GM18520 (cell line): Measurements from ENCODE around the gene SKOR1.

Source experiments
- ATAC-seq: cut with Tn5 transposase; IDR thresholded peaks from one replicate; pipeline ENCODE4 v1.9.1; 2021; ENCODE audit not compliant: unreplicated experiment

Gene SKOR1

DNA sequence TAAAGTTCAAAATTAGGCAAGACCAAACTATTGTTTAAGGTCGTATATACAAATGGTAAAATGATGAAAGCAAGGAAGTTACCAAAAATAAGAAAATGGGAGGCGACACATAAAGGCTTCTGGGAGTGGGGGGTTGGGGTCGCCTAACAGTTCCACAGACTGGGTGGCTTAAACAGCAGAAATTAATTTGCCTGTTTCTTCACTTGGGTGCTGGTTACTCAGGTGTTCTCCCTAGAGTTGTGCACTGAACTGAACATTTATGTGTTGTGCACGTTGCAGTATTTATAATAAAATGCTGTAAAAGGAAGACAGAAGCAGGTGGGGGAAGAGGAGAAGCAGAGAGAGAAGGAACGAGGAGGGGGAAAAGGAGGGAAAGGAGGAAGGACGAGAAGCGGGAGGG is 25.0 kb downstream of the SKOR1 start:
- no peak for ATAC-seq

DNA sequence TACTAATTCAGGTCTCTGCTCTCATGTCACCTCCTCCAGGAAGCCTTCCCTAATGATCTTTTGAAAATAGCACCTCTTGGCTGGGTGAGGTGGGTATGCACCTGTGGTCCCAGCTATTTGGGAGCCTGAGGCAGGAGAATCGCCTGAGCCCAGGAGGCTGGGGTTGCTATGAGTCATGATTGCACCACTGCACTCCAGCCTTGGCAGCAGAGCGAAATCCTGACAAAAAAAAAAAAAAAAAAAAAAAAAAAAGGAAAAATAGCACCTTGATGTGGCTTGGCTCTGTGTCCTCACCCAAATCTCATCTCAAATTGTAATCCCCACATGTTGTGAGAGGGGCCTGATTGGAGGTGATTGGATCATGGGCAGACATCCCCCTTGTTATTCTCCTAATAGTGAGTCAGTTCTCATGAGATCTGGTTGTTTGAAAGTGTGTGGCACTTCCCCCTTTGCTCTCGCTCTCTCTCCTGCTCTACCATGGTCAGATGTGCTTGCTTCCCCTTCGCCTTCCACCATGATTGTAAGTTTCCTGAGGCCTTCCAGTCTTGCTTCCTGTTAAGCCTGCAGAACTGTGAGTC is 25.8 kb downstream of the SKOR1 start:
- no peak for ATAC-seq

- no peak for ATAC-seq
Measured at GRCh38 chr15:67852418-67852817, 27.1 kb downstream of the SKOR1 start.

GRCh38 chr15:67853454-67853853 is 28.1 kb downstream of the SKOR1 start:
- no peak for ATAC-seq

DNA sequence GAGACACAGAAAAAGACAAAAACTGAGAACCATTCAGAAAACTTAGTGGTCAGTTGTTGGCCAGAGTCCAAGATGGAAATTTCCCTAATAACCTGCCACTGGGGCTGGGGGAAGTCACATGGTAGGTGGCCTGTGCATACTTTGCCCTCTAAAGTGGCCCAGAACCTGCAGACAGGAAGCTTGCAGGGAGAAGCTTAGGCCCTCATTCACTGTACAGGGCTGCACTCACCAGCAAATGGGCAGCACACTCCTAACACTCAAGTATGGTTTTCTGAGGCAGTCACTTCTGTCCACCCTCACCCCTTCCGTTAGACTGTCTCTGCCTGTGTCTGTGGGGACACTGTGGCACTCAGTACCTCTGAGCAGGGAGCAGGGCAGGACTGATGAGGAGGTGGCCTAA is 29.0 kb downstream of the SKOR1 start:
- ATAC-seq: no peak

- ATAC-seq: no peak
Measured at GRCh38 chr15:67855842-67856241, 30.5 kb downstream of the SKOR1 start.

GRCh38 chr15:67857220-67857619 is 31.9 kb downstream of the SKOR1 start:
- ATAC-seq: no peak

- ATAC-seq: no peak
Measured at GRCh38 chr15:67859331-67859946, 34.1 kb downstream of the SKOR1 start.

- no peak for ATAC-seq
Measured at GRCh38 chr15:67861983-67862382, 36.7 kb downstream of the SKOR1 start.

- no peak for ATAC-seq
Measured at GRCh38 chr15:67862750-67863441, 37.6 kb downstream of the SKOR1 start.

- ATAC-seq: peak; percentile 66
Measured at GRCh38 chr15:67863442-67863987, 38.2 kb downstream of the SKOR1 start.

- ATAC-seq: no peak
Measured at GRCh38 chr15:67865331-67865730, 40.0 kb downstream of the SKOR1 start.

- no peak for ATAC-seq
Measured at GRCh38 chr15:67865766-67866165, 40.5 kb downstream of the SKOR1 start.

GRCh38 chr15:67869701-67870100 is 44.4 kb downstream of the SKOR1 start:
- ATAC-seq: no peak

GRCh38 chr15:67870868-67871408 is 45.6 kb downstream of the SKOR1 start:
- no peak for ATAC-seq

GRCh38 chr15:67873777-67874176 is 48.5 kb downstream of the SKOR1 start:
- no peak for ATAC-seq

DNA sequence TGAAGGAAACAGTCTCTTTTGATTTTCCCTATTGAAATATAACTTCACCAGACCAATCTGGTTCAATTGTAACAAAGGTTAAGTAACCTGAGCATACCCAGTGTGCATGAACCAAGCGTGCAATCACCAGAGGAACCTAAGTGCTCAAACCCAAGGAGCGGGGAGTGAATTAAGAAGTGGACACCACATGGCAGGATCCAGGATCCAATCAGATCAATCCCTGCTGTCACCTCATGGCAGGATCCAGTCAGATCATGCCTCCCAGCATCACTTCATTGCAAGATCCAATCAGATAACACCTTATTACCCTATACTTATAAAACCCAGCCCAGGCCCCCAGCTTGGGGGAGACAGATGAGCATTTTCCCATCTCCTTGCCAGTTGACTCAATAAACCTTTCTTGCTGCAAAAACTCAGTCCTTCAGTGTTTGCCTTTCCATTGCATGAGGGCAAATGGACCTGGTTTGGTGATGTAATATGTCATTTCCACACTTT is 53.5 kb downstream of the SKOR1 start:
- ATAC-seq: no peak

DNA sequence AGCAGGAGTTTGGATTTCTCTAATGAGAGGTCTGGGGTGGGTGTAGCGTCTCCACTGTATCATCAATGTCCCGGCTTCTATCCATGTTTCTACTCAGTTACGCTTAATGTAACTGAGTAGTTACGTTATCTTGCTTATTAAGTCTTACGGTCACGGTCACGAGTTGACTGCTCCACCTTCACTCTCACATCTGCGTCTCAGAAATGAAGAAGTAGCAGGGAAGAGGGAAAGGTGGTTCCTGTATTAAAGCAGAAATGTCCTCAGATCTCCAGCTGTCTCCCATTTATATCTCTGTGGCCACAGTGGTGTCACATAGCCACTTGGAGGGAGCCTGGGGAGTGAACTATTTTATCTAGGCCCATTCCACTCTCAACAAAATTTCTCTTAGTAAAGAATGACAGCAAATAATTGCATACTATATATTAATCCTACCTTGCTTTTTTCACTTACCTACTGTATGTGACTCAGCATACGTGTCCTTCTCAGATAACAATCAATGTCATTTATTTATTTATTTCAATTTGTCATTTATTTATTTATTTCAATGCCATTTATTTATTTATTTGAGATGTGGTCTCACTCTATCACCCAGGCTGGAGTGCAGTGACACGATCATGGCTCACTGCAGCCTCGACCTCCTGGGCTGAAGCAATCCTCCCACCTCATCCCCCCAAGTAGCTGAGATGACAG is 54.3 kb downstream of the SKOR1 start:
- no peak for ATAC-seq

GRCh38 chr15:67880651-67881182 is 55.4 kb downstream of the SKOR1 start:
- no peak for ATAC-seq

GRCh38 chr15:67882487-67883233 is 57.4 kb downstream of the SKOR1 start:
- ATAC-seq: no peak
